Caco-2 (cell line): ENCODE data around the gene CRPPA. TPM values are rescaled to one million over a fixed set of nuclear protein-coding genes. Genes with fewer than 3 reads are reported as not detected.

Source experiments
- BruUV-seq: library from RNA; stranded (reverse); fragments of 400-500 nt; replicated peaks from 2 replicates; lab custom pipeline; 2021; lab: Mats Ljungman, UMichigan
- CTCF ChIA-PET: fragments of 300-600 bp; sonication (Branson Sonifier 250); formaldehyde crosslinking; loops from one replicate; lab custom pipeline; 2022; ENCODE audit warnings: antibody characterized with exemption; lab: Charles Lee
- POLR2A ChIA-PET: fragments of 300-600 bp; sonication (Branson Sonifier 250); formaldehyde crosslinking; loops from one replicate; lab custom pipeline; 2022; ENCODE audit warnings: antibody characterized with exemption; lab: Charles Lee
- DNase-seq, 2 experiments: peaks; one replicate each; pipeline versions ENCODE4 v3.0.0 to v3.0.0-alpha.2; 2020 to 2022
- H3K27me3 ChIP-seq: replicated peaks from 2 replicates; pipeline ENCODE4 v1.6.0; 2011; ENCODE audit warnings: low read length; ENCODE audit not compliant: control insufficient read depth, insufficient read depth
- H3K36me3 ChIP-seq: 2 replicates; pipeline ENCODE4 v1.5.1; 2011; ENCODE audit warnings: low read length; ENCODE audit not compliant: control insufficient read depth, insufficient read depth
- H3K4me1 ChIP-seq: fragments of 250-450 bp; sonication (Bioruptor Pico); 2 replicates; pipeline ENCODE4 v1.5.1; 2020; ENCODE audit warnings: mild to moderate bottlenecking
- H3K4me3 ChIP-seq: 2 replicates; pipeline ENCODE4 v1.5.1; 2011; ENCODE audit warnings: low read depth, mild to moderate bottlenecking, control low read depth, low read length
- H3K9me3 ChIP-seq: fragments of 250-450 bp; sonication (Bioruptor Pico); 2 replicates; pipeline ENCODE4 v1.5.1; 2020; ENCODE audit warnings: mild to moderate bottlenecking, moderate library complexity
- H3K27ac Mint-ChIP-seq: one replicate; pipeline ENCODE4 v1.8.0; 2022; ENCODE audit warnings: mixed read lengths; ENCODE audit not compliant: unreplicated experiment
- H3K27me3 Mint-ChIP-seq: one replicate; pipeline ENCODE4 v1.8.0; 2022; ENCODE audit warnings: mixed read lengths; ENCODE audit not compliant: insufficient read depth, unreplicated experiment
- H3K36me3 Mint-ChIP-seq: one replicate; pipeline ENCODE4 v1.8.0; 2022; ENCODE audit warnings: mild to moderate bottlenecking, mixed read lengths; ENCODE audit not compliant: insufficient read depth, unreplicated experiment
- H3K4me1 Mint-ChIP-seq: one replicate; pipeline ENCODE4 v1.8.0; 2022; ENCODE audit warnings: low read depth, mixed read lengths; ENCODE audit not compliant: unreplicated experiment
- H3K4me3 Mint-ChIP-seq: one replicate; pipeline ENCODE4 v1.8.0; 2022; ENCODE audit warnings: mild to moderate bottlenecking, moderate library complexity, mixed read lengths; ENCODE audit not compliant: unreplicated experiment
- H3K9me3 Mint-ChIP-seq: one replicate; pipeline ENCODE4 v1.8.0; 2022; ENCODE audit warnings: mixed read lengths; ENCODE audit not compliant: unreplicated experiment
- CTCF ChIP-seq, 2 experiments: fragments of 200-600 bp in 1 of 2; IDR thresholded peaks; 1 replicate in 1 of 2; 2 replicates in 1 of 2; pipeline versions ENCODE4 v1.5.1 to v1.8.0; 2011 to 2022; ENCODE audit warnings: antibody characterized with exemption in 1 of 2, control low read depth in 1 of 2, inconsistent platforms in 1 of 2, low read depth in 1 of 2, low read length in 1 of 2, mild to moderate bottlenecking in 1 of 2, moderate library complexity in 1 of 2; ENCODE audit not compliant: insufficient read depth in 1 of 2, severe bottlenecking in 1 of 2, unreplicated experiment in 1 of 2
- intact Hi-C: fragments of 100-400 bp; cut with micrococcal nuclease; formaldehyde crosslinking; loops from one replicate; pipeline ENCODE4 v1.10.0; 2022; ENCODE audit not compliant: unreplicated experiment
- total RNA-seq: library from RNA; stranded (reverse); gene quantifications from 2 replicates; pipeline ENCODE4 v1.2.3, GENCODE V29; 2022

Gene CRPPA
- total RNA-seq, 1 experiment from 2014 or later = 7.3 TPM

DNA sequence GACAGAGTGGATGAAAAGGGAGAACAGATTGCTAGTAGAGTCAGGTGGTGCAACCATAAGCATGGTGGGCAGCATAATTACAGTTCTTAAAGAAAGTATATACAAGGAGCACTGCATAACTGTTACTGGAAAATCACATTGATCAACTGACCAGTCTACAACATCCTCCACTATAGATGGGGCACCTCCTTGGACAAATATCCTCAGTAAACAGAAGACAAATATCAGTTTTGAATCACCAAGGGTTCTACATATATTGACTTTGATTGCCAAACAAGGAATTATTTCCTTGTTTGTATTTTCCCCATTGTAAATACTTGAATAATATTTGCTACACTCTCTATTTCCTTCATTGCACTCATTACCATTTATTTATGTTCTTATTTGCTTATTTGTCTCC, 17.6 kb upstream of the CRPPA start:
- Mint-ChIP-seq H3K9me3 (no peaks in the 10 kb centered on the region), H3K27me3 (no peaks in the 10 kb centered on the region), H3K36me3 (no peaks in the 10 kb centered on the region), H3K27ac (no peak overlapping the region), H3K4me1 (no peaks in the 10 kb centered on the region), H3K4me3 (no peak overlapping the region)
- TF ChIP-seq CTCF (IDR thresholded peaks at IDR 0.05; ENCODE audit: insufficient read depth in 1 of 2, low read depth in 1 of 2, low read length in 1 of 2, severe bottlenecking in 1 of 2, unreplicated experiment in 1 of 2) = no peak
- BruUV-seq = no TSS peak
- no peak for DNase-seq
- Histone ChIP-seq H3K4me1 (no peaks in the 10 kb centered on the region), H3K4me3 (no peak overlapping the region), H3K27me3 (no peaks in the 10 kb centered on the region), H3K36me3 (no peaks in the 10 kb centered on the region), H3K9me3 (no peaks in the 10 kb centered on the region)
- intact Hi-C loops = no loop called here
- ChIA-PET POLR2A (no interaction called here), CTCF (no interaction called here)

GRCh38 chr7:16436306-16436705, 15.0 kb upstream of the CRPPA start:
- Mint-ChIP-seq H3K4me1 (no peaks in the 10 kb centered on the region), H3K36me3 (no peaks in the 10 kb centered on the region), H3K27me3 (no peaks in the 10 kb centered on the region), H3K9me3 (no peaks in the 10 kb centered on the region), H3K4me3 (no peak overlapping the region), H3K27ac (no peak overlapping the region)
- ChIA-PET CTCF (interaction anchor here (1.3 kb wide), 1 partner anchor 128 kb away, joined by 5 read pairs; no protein-coding TSS in a partner anchor), POLR2A (no interaction called here)
- Histone ChIP-seq H3K36me3 (no peaks in the 10 kb centered on the region), H3K27me3 (no peaks in the 10 kb centered on the region), H3K9me3 (no peaks in the 10 kb centered on the region), H3K4me1 (no peaks in the 10 kb centered on the region), H3K4me3 (no peak overlapping the region)
- no peak for TF ChIP-seq CTCF (IDR thresholded peaks at IDR 0.05; ENCODE audit: insufficient read depth in 1 of 2, low read depth in 1 of 2, low read length in 1 of 2, severe bottlenecking in 1 of 2, unreplicated experiment in 1 of 2)
- no TSS peak for BruUV-seq
- intact Hi-C loops = no loop called here
- no peak for DNase-seq

DNA sequence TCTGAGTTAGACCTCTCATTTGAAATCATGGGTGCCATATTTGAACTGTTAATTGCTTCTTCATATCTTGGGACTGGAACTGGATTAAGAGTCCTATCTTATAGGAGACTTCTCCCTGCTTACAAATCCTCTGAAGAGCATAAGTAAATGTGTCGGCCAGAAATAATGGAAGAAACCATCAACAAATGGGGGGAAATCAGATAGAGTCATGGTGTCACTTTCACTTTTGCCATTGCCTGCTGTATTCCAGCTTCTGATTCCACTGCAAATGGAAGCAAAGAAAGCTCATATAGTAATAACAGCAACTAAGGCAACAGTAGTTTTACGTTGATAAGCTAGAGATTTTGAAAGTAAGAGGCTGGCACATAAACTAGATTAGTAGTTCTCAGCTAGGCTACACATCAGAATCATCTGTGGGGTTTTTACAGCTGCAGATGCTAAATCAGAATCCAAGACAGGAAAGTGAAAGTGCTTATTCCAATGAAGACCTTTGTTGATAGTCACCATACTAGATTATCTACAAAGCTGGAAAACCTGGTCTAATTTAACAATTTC, 12.3 kb upstream of the CRPPA start:
- intact Hi-C loops = loop anchor here (5.0 kb wide), 1 partner anchor 264 kb away; no protein-coding TSS in a partner anchor
- POLR2A ChIA-PET = no interaction called here

More for the DNA sequence above, 12.3 kb upstream of the CRPPA start:
- Histone ChIP-seq H3K4me3 (no peak overlapping the region), H3K4me1 (peaks cover 7% of the 10 kb centered on the region; the same call in 1 of the 2 replicates), H3K36me3 (no peaks in the 10 kb centered on the region), H3K27me3 (no peaks in the 10 kb centered on the region), H3K9me3 (no peaks in the 10 kb centered on the region)
- Mint-ChIP-seq H3K27me3 (no peaks in the 10 kb centered on the region), H3K9me3 (no peaks in the 10 kb centered on the region), H3K4me1 (peaks cover 6% of the 10 kb centered on the region), H3K27ac (no peak overlapping the region), H3K4me3 (no peak overlapping the region), H3K36me3 (no peaks in the 10 kb centered on the region)
- CTCF ChIA-PET = interaction anchor here (4.5 kb wide), 1 partner anchor 132 kb away, joined by 48 read pairs; no protein-coding TSS in a partner anchor
- no TSS peak for BruUV-seq
- no peak for DNase-seq
- no peak for TF ChIP-seq CTCF (IDR thresholded peaks at IDR 0.05; ENCODE audit: insufficient read depth in 1 of 2, low read depth in 1 of 2, low read length in 1 of 2, severe bottlenecking in 1 of 2, unreplicated experiment in 1 of 2)
